BE2C (cell line): ENCODE results near the gene MYO1G.

ENCODE experiments used
- DNase-seq: peaks from one replicate; pipeline ENCODE4 v3.0.0-alpha.2; 2020
- H3K27me3 ChIP-seq: fragments of 250-450 bp; sonication (Bioruptor Pico); 2 replicates; pipeline ENCODE4 v1.5.1; 2020; ENCODE audit warnings: mild to moderate bottlenecking
- H3K36me3 ChIP-seq: fragments of 250-450 bp; sonication (Bioruptor Pico); 2 replicates; pipeline ENCODE4 v1.5.1; 2020; ENCODE audit warnings: mild to moderate bottlenecking
- H3K4me1 ChIP-seq: fragments of 250-450 bp; sonication (Bioruptor Pico); 2 replicates; pipeline ENCODE4 v1.5.1; 2020
- H3K4me3 ChIP-seq: 2 replicates; pipeline ENCODE4 v1.5.1; 2011; ENCODE audit warnings: low read depth, low read length
- H3K9me3 ChIP-seq: fragments of 250-450 bp; sonication (Bioruptor Pico); 2 replicates; pipeline ENCODE4 v1.5.1; 2020
- TF ChIP-seq, protein P1 (sequence below): IDR thresholded peaks from 2 replicates; pipeline ENCODE4 v1.5.1; 2012; ENCODE audit warnings: mild to moderate bottlenecking, low read depth, low read length

The MYO1G gene

GRCh38 chr7:44979481-44980392 is 922 bp upstream of the MYO1G start:
- Histone ChIP-seq H3K36me3 (peaks cover 42% of the 10 kb centered on the region), H3K4me1 (peaks cover 6% of the 10 kb centered on the region), H3K4me3 (no peak overlapping the region), H3K27me3 (no peaks in the 10 kb centered on the region), H3K9me3 (no peaks in the 10 kb centered on the region)
- DNase-seq, result no peak
- TF ChIP-seq, protein P1, sequence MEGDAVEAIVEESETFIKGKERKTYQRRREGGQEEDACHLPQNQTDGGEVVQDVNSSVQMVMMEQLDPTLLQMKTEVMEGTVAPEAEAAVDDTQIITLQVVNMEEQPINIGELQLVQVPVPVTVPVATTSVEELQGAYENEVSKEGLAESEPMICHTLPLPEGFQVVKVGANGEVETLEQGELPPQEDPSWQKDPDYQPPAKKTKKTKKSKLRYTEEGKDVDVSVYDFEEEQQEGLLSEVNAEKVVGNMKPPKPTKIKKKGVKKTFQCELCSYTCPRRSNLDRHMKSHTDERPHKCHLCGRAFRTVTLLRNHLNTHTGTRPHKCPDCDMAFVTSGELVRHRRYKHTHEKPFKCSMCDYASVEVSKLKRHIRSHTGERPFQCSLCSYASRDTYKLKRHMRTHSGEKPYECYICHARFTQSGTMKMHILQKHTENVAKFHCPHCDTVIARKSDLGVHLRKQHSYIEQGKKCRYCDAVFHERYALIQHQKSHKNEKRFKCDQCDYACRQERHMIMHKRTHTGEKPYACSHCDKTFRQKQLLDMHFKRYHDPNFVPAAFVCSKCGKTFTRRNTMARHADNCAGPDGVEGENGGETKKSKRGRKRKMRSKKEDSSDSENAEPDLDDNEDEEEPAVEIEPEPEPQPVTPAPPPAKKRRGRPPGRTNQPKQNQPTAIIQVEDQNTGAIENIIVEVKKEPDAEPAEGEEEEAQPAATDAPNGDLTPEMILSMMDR, result no peak

DNA sequence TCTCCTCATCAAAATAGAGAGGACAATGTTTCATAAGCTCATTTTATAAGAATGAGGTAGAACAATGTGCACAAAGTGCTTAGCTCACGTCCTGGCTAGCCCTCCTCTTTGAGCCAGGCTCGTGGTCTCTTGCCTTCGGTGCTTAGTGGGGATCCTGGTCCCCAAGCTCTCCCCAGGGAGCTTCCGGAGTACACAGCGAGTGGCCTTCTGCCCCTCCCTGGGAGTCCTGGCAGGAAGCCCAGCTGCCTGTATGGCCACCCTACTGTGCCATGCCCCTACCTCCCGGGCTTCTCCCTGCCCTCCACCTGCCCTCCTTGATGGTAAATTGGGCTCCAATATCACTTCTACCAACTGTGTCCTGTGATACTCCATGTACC is 868 bp downstream of the MYO1G start:
- Histone ChIP-seq H3K4me1 (peaks cover 4% of the 10 kb centered on the region; the same call in 1 of the 2 replicates), H3K27me3 (no peaks in the 10 kb centered on the region), H3K36me3 (peaks cover 25% of the 10 kb centered on the region), H3K9me3 (no peaks in the 10 kb centered on the region), H3K4me3 (no peak overlapping the region)
- TF ChIP-seq, protein P1, result no peak
- peak; percentile 59 for DNase-seq

GRCh38 chr7:44977304-44977958 is 1.4 kb downstream of the MYO1G start:
- Histone ChIP-seq H3K9me3 (no peaks in the 10 kb centered on the region), H3K36me3 (peaks cover 19% of the 10 kb centered on the region), H3K4me3 (no peak overlapping the region), H3K27me3 (no peaks in the 10 kb centered on the region), H3K4me1 (peaks cover 4% of the 10 kb centered on the region; the same call in 1 of the 2 replicates)
- DNase-seq, result no peak
- TF ChIP-seq, protein P1, result no peak

- Histone ChIP-seq H3K9me3 (no peaks in the 10 kb centered on the region), H3K27me3 (no peaks in the 10 kb centered on the region), H3K4me3 (no peak overlapping the region), H3K4me1 (peaks cover 4% of the 10 kb centered on the region; the same call in 1 of the 2 replicates), H3K36me3 (peaks cover 13% of the 10 kb centered on the region)
- TF ChIP-seq, protein P1, result no peak
- DNase-seq, result no peak
These were observed 2.0 kb downstream of the MYO1G start for GRCh38 chr7:44976746-44977196.

DNA sequence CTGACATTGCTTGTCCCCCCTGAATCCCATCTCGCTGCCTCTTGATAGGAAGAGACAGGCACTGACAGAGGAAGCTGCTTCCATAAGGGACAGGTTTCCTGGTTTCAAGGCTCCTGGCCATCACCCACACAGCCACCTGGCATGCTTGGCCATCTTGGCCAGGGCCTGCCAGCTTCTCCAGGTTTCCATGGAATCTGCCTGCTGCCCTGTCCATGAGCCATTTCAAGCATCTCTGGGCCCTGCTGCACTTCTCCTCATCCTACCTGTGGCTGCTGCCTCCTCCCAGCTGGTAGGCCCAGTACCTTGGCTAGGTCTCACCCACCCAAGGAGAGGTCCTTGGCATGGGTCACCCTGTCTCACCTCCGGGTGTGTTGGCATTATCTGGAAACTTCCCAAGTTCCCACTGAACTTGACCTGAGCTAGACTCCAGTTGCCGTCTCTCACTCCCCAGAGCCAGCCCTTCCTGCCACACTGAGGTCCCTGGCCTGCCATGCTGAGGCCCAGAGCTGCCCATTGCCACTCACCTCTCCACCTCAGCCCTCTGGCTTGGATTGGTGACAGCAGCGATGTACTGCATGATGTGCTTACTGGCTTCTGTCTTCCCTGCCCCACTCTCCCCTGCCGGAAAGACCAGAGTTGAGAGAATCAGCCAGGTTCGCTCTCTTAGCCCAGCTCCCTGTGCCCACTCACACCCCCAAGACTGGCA is 2.6 kb downstream of the MYO1G start:
- Histone ChIP-seq H3K9me3 (no peaks in the 10 kb centered on the region), H3K27me3 (no peaks in the 10 kb centered on the region), H3K36me3 (peaks cover 7% of the 10 kb centered on the region), H3K4me3 (no peak overlapping the region), H3K4me1 (peaks cover 4% of the 10 kb centered on the region; the same call in 1 of the 2 replicates)
- DNase-seq, result no peak
- TF ChIP-seq, protein P1, result no peak
